Endothelial cell of umbilical vein (primary cell): ENCODE data around the gene KLB.
A peak's percentile ranks its signal among the peaks of the same experiment; 100 is the strongest.

Experiments
- JUN ChIP-seq: IDR thresholded peaks from 2 replicates; pipeline ENCODE4 v1.6.1; 2011; ENCODE audit warnings: borderline replicate concordance, low read depth; ENCODE audit not compliant: insufficient read length, insufficient read depth
- POLR2A ChIP-seq: IDR thresholded peaks from 2 replicates; pipeline ENCODE4 v1.6.1; 2012; ENCODE audit warnings: low read depth, mild to moderate bottlenecking, control low read depth, low read length
- POLR2AphosphoS5 ChIP-seq: IDR thresholded peaks from 2 replicates; pipeline ENCODE4 v1.6.1; 2012; ENCODE audit warnings: low read depth, mild to moderate bottlenecking, control low read depth, low read length, moderate library complexity; ENCODE audit not compliant: insufficient read depth
- TF ChIP-seq, protein P1 (sequence below), 2 donors: IDR thresholded peaks; 1 replicate in 1 of 2; 2 replicates in 1 of 2; pipeline ENCODE4 v1.5.1; 2011; ENCODE audit warnings: low read length in 2 of 2, mild to moderate bottlenecking in 2 of 2, moderate library complexity in 2 of 2, control low read depth in 1 of 2, inconsistent platforms in 1 of 2, low read depth in 1 of 2; ENCODE audit not compliant: insufficient read depth in 1 of 2; ENCODE audit errors: extremely low read depth in 1 of 2
- TF ChIP-seq, protein P2 (sequence below): IDR thresholded peaks from 2 replicates; pipeline ENCODE4 v1.6.1; 2011; ENCODE audit not compliant: insufficient read depth, insufficient read length

DNA sequence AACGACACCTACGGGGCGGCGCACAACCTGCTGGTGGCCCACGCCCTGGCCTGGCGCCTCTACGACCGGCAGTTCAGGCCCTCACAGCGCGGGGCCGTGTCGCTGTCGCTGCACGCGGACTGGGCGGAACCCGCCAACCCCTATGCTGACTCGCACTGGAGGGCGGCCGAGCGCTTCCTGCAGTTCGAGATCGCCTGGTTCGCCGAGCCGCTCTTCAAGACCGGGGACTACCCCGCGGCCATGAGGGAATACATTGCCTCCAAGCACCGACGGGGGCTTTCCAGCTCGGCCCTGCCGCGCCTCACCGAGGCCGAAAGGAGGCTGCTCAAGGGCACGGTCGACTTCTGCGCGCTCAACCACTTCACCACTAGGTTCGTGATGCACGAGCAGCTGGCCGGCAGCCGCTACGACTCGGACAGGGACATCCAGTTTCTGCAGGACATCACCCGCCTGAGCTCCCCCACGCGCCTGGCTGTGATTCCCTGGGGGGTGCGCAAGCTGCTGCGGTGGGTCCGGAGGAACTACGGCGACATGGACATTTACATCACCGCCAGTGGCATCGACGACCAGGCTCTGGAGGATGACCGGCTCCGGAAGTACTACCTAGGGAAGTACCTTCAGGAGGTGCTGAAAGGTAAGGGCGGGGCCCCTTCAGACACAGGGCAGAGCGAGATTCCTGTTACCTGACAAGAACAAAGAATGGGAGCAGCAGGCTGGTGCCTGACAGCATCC is 40.3 kb downstream of the KLB start:
- TF ChIP-seq POLR2A (no peak), JUN (no peak), POLR2AphosphoS5 (no peak)
- TF ChIP-seq, protein P1, sequence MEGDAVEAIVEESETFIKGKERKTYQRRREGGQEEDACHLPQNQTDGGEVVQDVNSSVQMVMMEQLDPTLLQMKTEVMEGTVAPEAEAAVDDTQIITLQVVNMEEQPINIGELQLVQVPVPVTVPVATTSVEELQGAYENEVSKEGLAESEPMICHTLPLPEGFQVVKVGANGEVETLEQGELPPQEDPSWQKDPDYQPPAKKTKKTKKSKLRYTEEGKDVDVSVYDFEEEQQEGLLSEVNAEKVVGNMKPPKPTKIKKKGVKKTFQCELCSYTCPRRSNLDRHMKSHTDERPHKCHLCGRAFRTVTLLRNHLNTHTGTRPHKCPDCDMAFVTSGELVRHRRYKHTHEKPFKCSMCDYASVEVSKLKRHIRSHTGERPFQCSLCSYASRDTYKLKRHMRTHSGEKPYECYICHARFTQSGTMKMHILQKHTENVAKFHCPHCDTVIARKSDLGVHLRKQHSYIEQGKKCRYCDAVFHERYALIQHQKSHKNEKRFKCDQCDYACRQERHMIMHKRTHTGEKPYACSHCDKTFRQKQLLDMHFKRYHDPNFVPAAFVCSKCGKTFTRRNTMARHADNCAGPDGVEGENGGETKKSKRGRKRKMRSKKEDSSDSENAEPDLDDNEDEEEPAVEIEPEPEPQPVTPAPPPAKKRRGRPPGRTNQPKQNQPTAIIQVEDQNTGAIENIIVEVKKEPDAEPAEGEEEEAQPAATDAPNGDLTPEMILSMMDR (IDR thresholded peaks at IDR 0.05; ENCODE audit: extremely low read depth in 1 of 2, insufficient read depth in 1 of 2, low read depth in 1 of 2, low read length in 2 of 2) = peak; percentile 48 to 62
- TF ChIP-seq, protein P2, sequence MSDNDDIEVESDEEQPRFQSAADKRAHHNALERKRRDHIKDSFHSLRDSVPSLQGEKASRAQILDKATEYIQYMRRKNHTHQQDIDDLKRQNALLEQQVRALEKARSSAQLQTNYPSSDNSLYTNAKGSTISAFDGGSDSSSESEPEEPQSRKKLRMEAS = no peak
